HG02678 (cell line): ENCODE data around the gene ZBTB20.

Experiments used
- ATAC-seq: cut with Tn5 transposase; IDR thresholded peaks from one replicate; pipeline ENCODE4 v1.9.1; 2021; ENCODE audit warnings: mild to moderate bottlenecking, moderate library complexity; ENCODE audit not compliant: unreplicated experiment

Gene ZBTB20

GRCh38 chr3:114878114-114878839 is 268.8 kb downstream of the ZBTB20 start:
- ATAC-seq, result no peak

GRCh38 chr3:114877378-114878113 is 269.5 kb downstream of the ZBTB20 start:
- ATAC-seq, result no peak

DNA sequence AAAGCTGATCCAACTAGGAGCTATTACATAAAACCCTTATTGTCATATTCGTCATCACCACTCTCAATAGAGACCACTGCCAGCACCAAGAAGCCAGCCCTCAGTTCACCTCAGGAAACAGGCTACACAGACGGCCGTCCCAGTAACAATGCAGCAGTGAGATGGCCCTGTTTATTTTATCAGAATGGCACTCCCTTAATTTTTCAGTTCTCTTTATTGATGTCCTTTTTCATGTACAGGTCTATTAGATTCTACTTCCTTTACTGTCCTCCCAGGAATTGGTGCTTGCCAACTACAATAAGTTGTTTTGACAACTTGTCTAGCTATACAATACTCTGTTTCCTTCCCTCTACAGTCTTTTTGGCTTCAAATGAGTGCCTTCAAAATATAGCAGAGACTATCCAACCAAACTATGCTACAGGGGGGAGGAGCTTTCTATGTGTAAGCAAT is 272.5 kb downstream of the ZBTB20 start:
- no peak for ATAC-seq

DNA sequence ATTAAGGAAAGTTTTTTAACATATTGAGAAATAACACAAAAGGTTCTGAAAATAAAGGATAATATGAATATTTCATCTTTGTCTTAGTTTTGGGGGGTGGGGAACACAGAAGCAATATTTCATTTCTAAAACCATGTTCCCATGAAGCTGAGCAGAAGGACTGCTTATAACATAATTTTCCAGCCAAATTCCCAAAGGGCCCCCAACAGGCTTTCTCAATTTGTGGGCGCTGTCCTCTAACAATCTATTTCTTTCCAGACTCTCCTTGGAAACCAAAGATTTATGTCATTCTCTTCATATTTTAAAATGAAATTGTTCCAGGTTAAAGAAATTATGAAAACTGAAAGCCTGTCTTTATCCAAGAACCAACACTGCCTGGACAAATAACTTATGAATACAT is 273.5 kb downstream of the ZBTB20 start:
- no peak for ATAC-seq

DNA sequence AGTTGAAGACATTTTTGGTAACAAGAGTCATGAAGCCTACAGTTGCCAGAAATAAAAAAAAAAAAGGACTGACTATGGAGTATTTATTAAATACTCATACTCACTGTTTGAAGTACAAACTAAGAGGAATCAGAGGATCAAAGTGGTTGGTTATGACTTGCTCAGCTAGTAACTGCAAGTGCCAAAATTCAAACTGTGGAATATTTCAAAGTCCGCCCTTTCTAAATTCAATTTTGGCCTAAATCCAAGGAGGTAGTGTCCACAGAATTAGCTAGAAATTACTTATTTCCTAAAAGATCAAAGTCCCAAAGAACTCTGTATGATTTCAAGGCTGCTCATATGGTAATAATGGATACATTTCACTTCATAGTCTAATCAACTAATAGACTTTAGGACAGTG is 274.5 kb downstream of the ZBTB20 start:
- no peak for ATAC-seq

DNA sequence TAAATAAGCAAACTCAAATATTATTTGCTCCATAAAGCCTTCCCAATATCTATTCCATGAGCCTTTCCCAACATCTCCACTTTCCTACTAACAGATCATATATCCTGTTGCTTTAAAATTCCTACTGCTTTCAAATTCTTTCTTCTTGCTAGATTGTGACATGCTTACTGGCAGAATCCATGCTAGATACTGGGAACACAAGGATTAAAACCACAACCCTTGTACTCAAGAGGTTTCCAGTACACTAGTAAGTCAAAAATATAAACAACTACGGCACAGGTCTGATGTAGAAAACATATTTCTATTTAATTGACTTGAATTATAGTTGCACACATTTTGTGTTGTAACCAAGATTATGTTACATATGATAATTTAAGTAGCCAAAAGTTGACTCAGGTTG is 275.0 kb downstream of the ZBTB20 start:
- ATAC-seq, result no peak

DNA sequence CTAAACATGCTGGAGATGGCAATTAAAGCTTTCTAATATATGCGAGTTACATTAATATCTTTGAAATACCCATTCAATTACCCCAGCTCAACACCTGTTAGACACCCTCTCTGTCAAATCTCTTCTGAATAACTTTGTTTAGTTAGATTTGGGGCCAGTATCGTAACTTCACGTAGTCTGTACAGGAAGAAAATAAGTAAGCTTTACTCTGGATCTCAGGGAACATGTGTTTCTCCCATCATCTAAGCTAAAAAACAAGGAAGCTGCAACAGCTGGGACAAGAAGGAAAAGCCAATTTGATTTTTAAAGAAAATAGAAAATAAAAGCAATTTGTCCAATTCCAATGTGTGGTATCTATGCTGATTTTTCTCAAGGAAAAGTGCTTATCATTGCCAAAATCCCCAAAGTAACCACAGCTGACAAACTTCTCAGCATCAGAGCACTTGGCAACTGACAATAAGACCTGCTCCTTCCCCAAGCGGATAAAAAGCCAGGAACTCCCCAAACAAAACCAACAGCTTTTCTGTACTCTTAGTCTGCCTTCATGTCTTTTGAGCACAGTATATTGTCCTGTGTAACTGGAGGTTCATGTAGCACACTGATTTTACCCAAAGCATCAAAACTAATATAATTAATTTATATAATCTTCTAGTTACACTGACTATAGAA is 279.1 kb downstream of the ZBTB20 start:
- ATAC-seq, result no peak

- no peak for ATAC-seq
Observed at GRCh38 chr3:114867359-114867758, 279.7 kb downstream of the ZBTB20 start.

DNA sequence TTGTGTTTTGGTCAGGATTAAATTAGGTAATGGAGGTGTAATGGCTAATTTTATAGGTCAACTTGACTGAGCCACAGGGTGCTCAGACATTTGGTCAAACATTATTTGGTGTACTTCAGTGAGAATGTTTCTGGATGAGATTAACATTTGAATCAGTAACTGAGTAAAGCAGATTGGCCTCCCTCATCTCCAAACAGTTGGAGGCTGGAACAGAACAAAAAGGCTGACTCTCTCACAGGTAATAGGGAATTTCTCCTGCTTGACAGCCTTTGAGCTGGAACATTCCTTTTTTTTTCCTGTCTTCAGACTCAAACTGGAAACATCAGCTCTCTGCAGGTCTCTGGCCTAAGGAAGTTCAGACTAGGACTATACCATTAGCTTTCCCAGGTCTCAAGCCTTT is 280.7 kb downstream of the ZBTB20 start:
- no peak for ATAC-seq

GRCh38 chr3:114864970-114865369 is 282.1 kb downstream of the ZBTB20 start:
- ATAC-seq, result no peak

- ATAC-seq, result no peak
Observed at GRCh38 chr3:114863848-114864247, 283.2 kb downstream of the ZBTB20 start.

DNA sequence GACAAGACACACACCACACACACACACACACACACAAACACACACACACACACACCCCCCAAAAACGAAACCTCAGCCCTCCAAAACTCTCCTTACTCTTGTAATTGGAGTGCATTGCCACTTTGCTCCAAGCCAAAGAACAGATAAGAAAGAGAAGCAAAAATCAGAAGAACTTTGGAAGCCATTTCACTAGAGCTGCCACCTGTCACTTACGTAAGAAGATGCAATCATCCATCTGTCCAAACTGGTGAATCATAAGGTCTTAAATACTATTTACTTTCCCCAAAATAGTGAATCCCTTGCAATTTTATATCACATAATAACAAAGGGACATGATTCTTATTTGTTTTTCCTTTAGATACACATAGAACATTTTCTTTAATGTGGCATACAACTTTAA is 285.4 kb downstream of the ZBTB20 start:
- ATAC-seq, result no peak

DNA sequence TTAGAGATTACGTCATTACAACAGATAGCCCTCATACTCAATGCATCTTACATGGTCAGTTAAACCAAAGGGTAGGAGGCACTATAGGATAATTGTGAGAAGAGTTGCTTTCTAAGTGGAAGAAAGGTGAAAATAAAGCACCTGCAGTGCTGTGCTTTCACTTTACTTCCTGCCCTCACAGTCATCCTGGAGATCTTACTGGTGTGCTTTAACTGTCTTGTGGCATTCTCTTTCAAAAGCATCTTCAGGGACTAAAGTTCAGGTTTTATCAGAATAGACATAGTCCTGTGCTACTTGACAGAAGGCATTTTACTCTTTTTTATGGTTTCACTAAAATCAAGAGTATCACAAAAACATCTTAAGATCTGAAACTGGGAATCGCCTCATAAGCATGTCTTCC is 286.6 kb downstream of the ZBTB20 start:
- no peak for ATAC-seq

DNA sequence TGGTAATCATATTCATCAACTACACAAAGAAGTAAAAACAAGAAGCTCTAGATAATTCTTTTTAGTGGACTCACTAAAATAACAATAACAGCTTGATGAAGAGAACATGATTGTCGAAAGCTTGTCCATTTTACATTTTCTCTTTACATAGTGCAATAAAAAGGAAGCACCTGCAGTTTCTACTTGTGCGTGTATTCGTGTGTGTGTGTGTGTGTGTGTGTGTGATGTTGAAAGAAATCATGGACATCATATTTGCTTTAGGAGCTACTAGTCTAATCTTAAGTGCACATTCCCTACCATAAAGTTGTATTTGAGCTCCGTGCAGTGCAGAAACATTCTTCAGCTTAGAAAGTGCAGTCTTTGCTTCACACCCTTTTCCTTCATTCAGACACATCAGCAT is 288.8 kb downstream of the ZBTB20 start:
- ATAC-seq, result no peak

GRCh38 chr3:114857299-114857701 is 289.8 kb downstream of the ZBTB20 start:
- ATAC-seq, result no peak

DNA sequence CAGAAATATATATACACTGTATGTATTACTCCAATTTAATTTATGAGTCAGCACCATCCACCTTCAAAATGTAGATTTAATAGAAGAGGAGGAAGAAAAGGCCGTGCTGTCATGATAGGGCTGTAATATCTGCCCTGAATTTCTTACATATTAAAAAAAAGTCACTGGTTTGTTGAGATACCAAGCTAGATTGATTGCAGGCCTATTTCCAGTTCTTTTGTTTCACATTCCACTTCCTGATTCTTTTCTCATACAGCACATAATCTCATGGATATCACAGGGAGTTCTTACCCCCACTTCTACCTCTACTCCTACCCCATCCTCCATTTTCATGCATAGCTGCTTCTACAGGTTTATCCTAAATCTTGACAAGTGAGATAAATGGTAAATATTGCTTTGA is 290.3 kb downstream of the ZBTB20 start:
- ATAC-seq, result no peak

DNA sequence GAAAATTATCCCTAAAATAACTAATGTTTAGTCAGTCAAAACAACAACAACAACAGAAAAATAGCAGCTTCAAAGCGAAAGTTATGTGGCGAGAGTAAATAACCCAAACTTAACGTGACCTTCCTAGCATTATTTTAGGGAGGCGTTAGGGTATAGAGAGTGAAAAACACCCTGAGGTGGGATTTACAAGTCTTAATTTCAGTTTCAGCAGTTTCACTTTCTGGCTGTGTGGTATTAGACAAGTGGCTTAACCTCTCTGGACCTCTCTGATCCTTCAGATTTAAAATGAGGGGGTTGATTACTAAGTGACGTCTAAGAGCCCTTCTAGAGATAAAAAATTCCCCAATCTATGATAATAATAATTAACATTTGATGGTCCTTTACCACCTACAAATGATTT is 291.2 kb downstream of the ZBTB20 start:
- ATAC-seq, result no peak

DNA sequence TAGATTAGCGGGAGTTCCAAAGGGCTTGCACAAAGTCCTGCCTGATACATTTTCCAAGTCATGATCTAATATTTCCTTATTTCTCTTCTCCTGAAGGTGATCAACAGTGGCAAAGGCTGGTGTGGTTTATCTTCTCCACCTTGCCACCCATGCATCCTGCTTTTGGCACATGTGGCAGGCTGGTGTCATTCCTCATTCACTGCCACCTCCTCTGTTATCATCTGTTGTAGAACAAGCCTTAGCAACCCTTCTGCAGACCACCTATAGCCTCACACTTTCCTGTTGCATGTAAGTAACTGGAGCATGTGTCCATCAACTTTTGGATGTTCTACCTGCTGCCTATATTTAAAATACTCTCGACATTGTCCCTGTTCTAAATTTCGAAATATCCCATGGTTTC is 294.1 kb downstream of the ZBTB20 start:
- ATAC-seq, result no peak

GRCh38 chr3:114850898-114851297 is 296.2 kb downstream of the ZBTB20 start:
- ATAC-seq, result no peak

- no peak for ATAC-seq
Observed at GRCh38 chr3:114848643-114849350, 298.3 kb downstream of the ZBTB20 start.

DNA sequence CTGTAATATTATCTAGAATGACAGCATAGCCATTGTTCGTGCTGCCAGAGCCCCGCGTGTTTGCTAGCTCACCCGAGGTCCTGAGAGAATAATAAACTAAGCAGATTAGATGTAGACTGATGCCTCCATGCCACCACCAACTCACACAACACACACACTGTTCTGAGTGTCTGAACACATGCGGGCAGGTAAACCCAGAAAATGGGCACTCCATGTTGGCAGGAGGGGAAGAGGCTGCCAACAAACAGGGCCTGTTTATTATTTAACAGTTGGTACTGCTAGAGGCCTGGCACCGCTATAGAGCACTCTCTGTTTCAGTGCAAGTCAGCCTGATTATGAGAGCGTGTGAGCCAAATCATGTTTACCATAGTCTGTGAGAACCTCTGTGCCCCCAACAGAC is 299.0 kb downstream of the ZBTB20 start:
- ATAC-seq, result no peak
